GM12878 (cell line): Measurements from ENCODE around the gene POU4F1. TPM values are rescaled to one million over a fixed set of nuclear protein-coding genes. Genes with fewer than 3 reads are reported as not detected.

Source experiments
- ATAC-seq: fragments of 200-7000 bp; cut with Tn5 transposase; 3 replicates; pipeline ENCODE4 v1.9.1; 2020; ENCODE audit warnings: mild to moderate bottlenecking, moderate library complexity
- BruUV-seq: library from RNA; stranded (reverse); fragments of 400-500 nt; replicated peaks from 2 replicates; lab custom pipeline; 2021; lab: Mats Ljungman, UMichigan
- CTCF ChIA-PET: fragments of 300-600 bp; sonication (Branson Sonifier 250); formaldehyde crosslinking; extraction: SDS; loops from one replicate; lab custom pipeline; 2021; ENCODE audit warnings: inconsistent platforms; lab: Yijun Ruan, JAX
- POLR2A ChIA-PET: fragments of 350-600 bp; formaldehyde crosslinking; extraction: SDS; loops from one replicate; lab custom pipeline; 2021; ENCODE audit warnings: inconsistent platforms; lab: Charles Lee
- RAD21 ChIA-PET: fragments of 300-600 bp; sonication (Branson Sonifier 250); formaldehyde crosslinking; loops from one replicate; lab custom pipeline; 2023; ENCODE audit warnings: antibody characterized with exemption; ENCODE audit not compliant: unreplicated experiment; lab: Charles Lee
- SMC1A ChIA-PET: fragments of 300-600 bp; sonication (Branson Sonifier 250); formaldehyde crosslinking; loops from one replicate; lab custom pipeline; 2023; ENCODE audit not compliant: unreplicated experiment, uncharacterized antibody; lab: Charles Lee
- DNase-seq: peaks from one replicate; pipeline ENCODE4 v3.0.0-alpha.2; 2011; ENCODE audit warnings: low read depth, low spot score
- FAIRE-seq: peaks from 3 replicates; lab custom pipeline; 2011; peaks lifted over from hg19 to GRCh38; lab: Jason Lieb, UNC
- H2AFZ ChIP-seq: 2 replicates; pipeline ENCODE4 v1.6.0; 2011; ENCODE audit warnings: low read depth, low read length, control low read depth; ENCODE audit not compliant: control insufficient read depth
- H3K27ac ChIP-seq: 2 replicates; pipeline ENCODE4 v1.5.1; 2011; ENCODE audit warnings: control low read depth; ENCODE audit not compliant: control insufficient read depth, insufficient read depth
- H3K27me3 ChIP-seq, 2 experiments: replicated peaks in 1 of 2; 2 replicates each; pipeline versions ENCODE4 v1.6.0 to v1.6.1; 2011; ENCODE audit warnings: low read length in 1 of 2; ENCODE audit not compliant: control insufficient read depth in 2 of 2, insufficient read depth in 2 of 2
- H3K36me3 ChIP-seq, 2 experiments: 2 replicates each; pipeline ENCODE4 v1.5.1; 2011; ENCODE audit warnings: low read length in 1 of 2; ENCODE audit not compliant: control insufficient read depth in 2 of 2, insufficient read depth in 2 of 2
- H3K4me1 ChIP-seq: 2 replicates; pipeline ENCODE4 v1.6.1; 2011; ENCODE audit warnings: mild to moderate bottlenecking, low read length, moderate library complexity, mixed read lengths; ENCODE audit not compliant: control insufficient read depth, insufficient read depth
- H3K4me2 ChIP-seq: 2 replicates; pipeline ENCODE4 v1.6.0; 2011; ENCODE audit warnings: control low read depth; ENCODE audit not compliant: control insufficient read depth, insufficient read depth
- H3K4me3 ChIP-seq: fragments of 200-600 bp; sonication (generic); 2 replicates; pipeline ENCODE4 v1.5.1; 2016
- H3K79me2 ChIP-seq: 2 replicates; pipeline ENCODE4 v1.6.0; 2011; ENCODE audit warnings: low read length; ENCODE audit not compliant: control insufficient read depth, insufficient read depth
- H3K9ac ChIP-seq: 2 replicates; pipeline ENCODE4 v1.8.0; 2011; ENCODE audit warnings: low read length, control low read depth, mixed read lengths; ENCODE audit not compliant: control insufficient read depth, insufficient read depth
- H3K9me3 ChIP-seq: replicated peaks from 3 replicates; pipeline ENCODE4 v1.5.1; 2011; ENCODE audit warnings: mild to moderate bottlenecking, low read length; ENCODE audit not compliant: control insufficient read depth, insufficient read depth
- H4K20me1 ChIP-seq: 2 replicates; pipeline ENCODE4 v1.6.0; 2011; ENCODE audit not compliant: control insufficient read depth, insufficient read depth
- BMI1 ChIP-seq: fragments of 450-650 bp; IDR thresholded peaks from 2 replicates; pipeline ENCODE4 v1.6.1; 2016; ENCODE audit warnings: mild to moderate bottlenecking, moderate library complexity, borderline replicate concordance
- CBX5 ChIP-seq: sonication (generic); IDR thresholded peaks from 2 replicates; pipeline ENCODE4 v1.6.1; 2016; ENCODE audit warnings: low read depth, moderate library complexity, mild to moderate bottlenecking, inconsistent platforms
- SMAD5 ChIP-seq: IDR thresholded peaks from 2 replicates; pipeline ENCODE4 v1.6.1; 2016; ENCODE audit warnings: antibody characterized with exemption, low read depth
- ZBTB11 ChIP-seq: fragments of 450-650 bp; formaldehyde crosslinking; IDR thresholded peaks from 2 replicates; pipeline ENCODE4 v1.5.0; 2022; ENCODE audit warnings: mild to moderate bottlenecking, missing genetic modification characterization
- WGBS: methylation state at CpG from one replicate; pipeline ENCODE4 v1.1.6; 2016; ENCODE audit warnings: low lambda C conversion rate; ENCODE audit not compliant: insufficient replicate concordance, insufficient coverage; ENCODE audit errors: missing lambda C conversion rate; 5-methylcytosine and 5-hydroxymethylcytosine counted together
- in situ Hi-C: fragments of 300-500 bp; cut with MboI; formaldehyde crosslinking; loops from 9 replicates; pipeline ENCODE4 v1.14.3; 2018; ENCODE audit warnings: mixed read lengths
- intact Hi-C: fragments of 100-400 bp; cut with micrococcal nuclease; formaldehyde crosslinking; loops from one replicate; pipeline ENCODE4 v1.14.2; 2022; ENCODE audit not compliant: unreplicated experiment
- polyA plus RNA-seq, 11 experiments: library from polyadenylated mRNA; depleted of rRNA in 4 of 11; unstranded in 6 of 11; stranded (reverse) in 5 of 11; fragments of >200 nt; fragmentation: Nextera tagmentation in 4 of 11; fragmentation: Illumina TruSeq in 1 of 11; extraction: Ambion mirVana in 4 of 11; extraction: Trizol in 1 of 11; gene quantifications; 1 replicate in 1 of 11; 2 replicates in 10 of 11; pipeline versions ENCODE4 v1.2.1 to v1.2.3, GENCODE V29; 2011 to 2016; ENCODE audit warnings: inconsistent platforms in 2 of 11, missing spikeins in 2 of 11, low read depth in 1 of 11
- total RNA-seq, 4 experiments: library from RNA; depleted of rRNA in 3 of 4; stranded (reverse); fragments of >200 nt in 3 of 4; fragmentation: Illumina TruSeq in 1 of 4; extraction: Trizol in 1 of 4; gene quantifications; 2 replicates each; pipeline versions ENCODE4 v1.2.1 to v1.2.3, GENCODE V29; 2013 to 2021

Gene POU4F1
- total and polyA plus RNA-seq, 10 of the 15 experiments (the other 5 are each of a cell fraction or from before 2014, with no cell fraction given): 0.01 to 0.14 (median 0.02) TPM; not detected in 5

GRCh38 chr13:78592584-78592983, 10.8 kb downstream of the POU4F1 start:
- H3K4me1 ChIP-seq: no peaks in the 10 kb centered on the region; the same call in 1 of the 2 replicates
- H3K79me2 ChIP-seq: no peaks in the 10 kb centered on the region
- H3K27me3 ChIP-seq: peaks cover 12 to 23% of the 10 kb centered on the region in 2 experiments
- WGBS: 8% methylated on average over 6 of the region's 6 CpGs
- in situ Hi-C loops: no loop called here
- H3K4me2 ChIP-seq: no peak overlapping the region
- intact Hi-C loops: loop anchor here (10.0 kb wide), 1 partner anchor 392 kb away; no protein-coding TSS in a partner anchor
- no peak overlapping the region for H3K9ac ChIP-seq
- no peaks in the 10 kb centered on the region for H3K36me3 ChIP-seq
- H2AFZ ChIP-seq: no peak overlapping the region
- ChIA-PET CTCF (no interaction called here), POLR2A (no interaction called here)
- FAIRE-seq (no peak), ATAC-seq (no peak), DNase-seq (no peak)
- no peaks in the 10 kb centered on the region for H4K20me1 ChIP-seq
- H3K4me3 ChIP-seq: no peak overlapping the region
- H3K9me3 ChIP-seq: no peaks in the 10 kb centered on the region; the same call in 2 of the 3 replicates
- TF ChIP-seq ZBTB11 (CRISPR knock-in tag): no peak
- no peak for TF ChIP-seq CBX5
- TF ChIP-seq BMI1: no peak
- no peak for TF ChIP-seq SMAD5
- TF ChIP-seq, all 136 proteins: peak for 0
- no peak overlapping the region for H3K27ac ChIP-seq
- SMC1A ChIA-PET: interaction anchor here (1.1 kb wide), 1 partner anchor 586 kb away, joined by 3 read pairs; no protein-coding TSS in a partner anchor
- no TSS peak for BruUV-seq
- RAD21 ChIA-PET: no interaction called here
